SK-N-SH treated with all-trans-retinoic acid at 6 μM for 48 hours (cell line): ENCODE results near the gene CRHR1.

Source experiments
- CSDC2 ChIP-seq: fragments of 250-450 bp; sonication (Bioruptor Pico); IDR thresholded peaks from 2 replicates; pipeline ENCODE4 v1.5.0; 2020; ENCODE audit warnings: mild to moderate bottlenecking, moderate library complexity
- CSRNP3 ChIP-seq: fragments of 250-450 bp; sonication (Bioruptor Pico); IDR thresholded peaks from 2 replicates; pipeline ENCODE4 v1.5.1; 2021; ENCODE audit warnings: mild to moderate bottlenecking, moderate library complexity
- GLIS3 ChIP-seq: fragments of 250-450 bp; sonication (Bioruptor Pico); IDR thresholded peaks from 2 replicates; pipeline ENCODE4 v1.5.0; 2020; ENCODE audit warnings: mild to moderate bottlenecking, moderate library complexity
- OSR1 ChIP-seq: fragments of 250-450 bp; sonication (Bioruptor Pico); IDR thresholded peaks from 2 replicates; pipeline ENCODE4 v1.8.0; 2022; ENCODE audit warnings: moderate library complexity, mild to moderate bottlenecking, inconsistent platforms
- PATZ1 ChIP-seq: fragments of 250-450 bp; sonication (Bioruptor Pico); IDR thresholded peaks from 2 replicates; pipeline ENCODE4 v1.8.0; 2020; ENCODE audit warnings: mild to moderate bottlenecking, moderate library complexity, borderline replicate concordance
- PPARA ChIP-seq: fragments of 250-450 bp; sonication (Bioruptor Pico); IDR thresholded peaks from 2 replicates; pipeline ENCODE4 v1.5.0; 2020; ENCODE audit warnings: mild to moderate bottlenecking, borderline replicate concordance
- RARB ChIP-seq: fragments of 250-450 bp; sonication (Bioruptor Pico); IDR thresholded peaks from 2 replicates; pipeline ENCODE4 v1.8.0; 2021; ENCODE audit warnings: mild to moderate bottlenecking, moderate library complexity
- ZFP3 ChIP-seq: fragments of 250-450 bp; sonication (Bioruptor Pico); IDR thresholded peaks from 2 replicates; pipeline ENCODE4 v1.5.0; 2020; ENCODE audit warnings: mild to moderate bottlenecking, moderate library complexity
- ZFP30 ChIP-seq: fragments of 450-650 bp; formaldehyde crosslinking; IDR thresholded peaks from 2 replicates; pipeline ENCODE4 v1.5.0; 2022; ENCODE audit warnings: mild to moderate bottlenecking, moderate library complexity
- ZNF70 ChIP-seq: fragments of 450-650 bp; formaldehyde crosslinking; IDR thresholded peaks from 2 replicates; pipeline ENCODE4 v1.5.0; 2020; ENCODE audit warnings: mild to moderate bottlenecking, moderate library complexity
- ZNF8 ChIP-seq: fragments of 450-650 bp; formaldehyde crosslinking; IDR thresholded peaks from 2 replicates; pipeline ENCODE4 v1.5.0; 2020; ENCODE audit warnings: mild to moderate bottlenecking, moderate library complexity

DNA sequence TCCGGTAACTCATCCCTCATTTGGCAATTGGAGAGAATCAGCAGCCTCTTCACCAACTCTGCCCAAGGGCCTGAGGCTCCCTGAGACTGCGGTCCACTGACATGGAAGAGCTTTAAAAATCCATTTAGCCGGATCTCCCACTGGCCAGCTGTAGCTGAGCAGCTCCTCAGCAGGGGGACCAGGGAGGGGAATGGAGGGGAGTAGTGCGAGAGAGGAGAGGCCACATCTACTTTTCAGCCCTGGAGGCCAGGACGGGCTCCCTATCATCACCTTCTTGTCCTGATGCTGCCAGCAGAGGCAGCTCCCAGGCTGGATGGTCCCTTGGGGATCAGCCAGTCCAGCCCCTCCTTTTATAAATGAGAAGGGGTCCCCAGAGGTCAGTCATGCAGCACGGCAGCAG lies 35.5 kb downstream of the CRHR1 start:
- TF ChIP-seq PPARA (CRISPR knock-in tag) (no peak), RARB (CRISPR knock-in tag) (no peak), ZNF8 (CRISPR knock-in tag) (no peak), ZFP3 (CRISPR knock-in tag) (no peak), ZFP30 (no peak), ZNF70 (CRISPR knock-in tag) (no peak), OSR1 (CRISPR knock-in tag) (no peak), GLIS3 (CRISPR knock-in tag) (no peak), CSRNP3 (CRISPR knock-in tag) (no peak), PATZ1 (CRISPR knock-in tag) (no peak), CSDC2 (no peak)
